GM13977 (cell line): ENCODE measurements around the gene UGT1A4.
"Not testable (repeated sequence)": the region's sequence is repeated elsewhere in the genome, so short reads cannot be mapped to it uniquely, and the experiment has no call there.

Experiments used
- DNase-seq: peaks from one replicate; pipeline ENCODE4 v3.0.0; 2012; ENCODE audit warnings: low spot score
- in situ Hi-C: fragments of 300-500 bp; cut with MboI; formaldehyde crosslinking; loops from one replicate; pipeline ENCODE4 v1.12.0; 2022; ENCODE audit warnings: low sequenced_read_pairs, low pct_unique_long_range_greater_than_20kb, mixed read lengths, inconsistent platforms; ENCODE audit not compliant: unreplicated experiment
- TF ChIP-seq, protein P1 (sequence below): IDR thresholded peaks from 2 replicates; pipeline ENCODE4 v1.5.1; 2012; ENCODE audit warnings: mild to moderate bottlenecking, control low read depth; ENCODE audit not compliant: insufficient read depth; ENCODE audit errors: extremely low read depth, missing control alignments

UGT1A4 gene

DNA sequence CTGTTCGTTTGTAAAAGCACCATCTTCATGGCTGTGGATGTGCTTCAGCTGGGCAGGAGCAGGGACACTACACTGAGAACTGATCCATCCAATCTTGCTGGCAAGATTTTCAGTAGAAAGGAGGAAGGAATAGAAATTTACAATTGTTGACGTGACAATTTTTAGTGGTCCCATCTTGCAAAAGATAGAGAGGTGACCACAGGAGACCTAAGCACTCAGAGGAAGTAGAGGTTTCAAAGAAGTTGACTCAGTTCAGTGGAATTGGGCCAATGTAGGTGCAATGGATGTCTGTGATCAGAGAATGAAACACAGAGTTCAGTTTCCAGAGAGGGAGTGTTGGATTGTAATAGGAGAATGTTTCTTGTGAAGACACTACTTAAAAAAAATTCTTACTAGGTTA lies 4.4 kb upstream of the UGT1A4 start:
- in situ Hi-C loops, result loop anchor here (25.0 kb wide), 1 partner anchor 227 kb away; no protein-coding TSS in a partner anchor
- TF ChIP-seq, protein P1, sequence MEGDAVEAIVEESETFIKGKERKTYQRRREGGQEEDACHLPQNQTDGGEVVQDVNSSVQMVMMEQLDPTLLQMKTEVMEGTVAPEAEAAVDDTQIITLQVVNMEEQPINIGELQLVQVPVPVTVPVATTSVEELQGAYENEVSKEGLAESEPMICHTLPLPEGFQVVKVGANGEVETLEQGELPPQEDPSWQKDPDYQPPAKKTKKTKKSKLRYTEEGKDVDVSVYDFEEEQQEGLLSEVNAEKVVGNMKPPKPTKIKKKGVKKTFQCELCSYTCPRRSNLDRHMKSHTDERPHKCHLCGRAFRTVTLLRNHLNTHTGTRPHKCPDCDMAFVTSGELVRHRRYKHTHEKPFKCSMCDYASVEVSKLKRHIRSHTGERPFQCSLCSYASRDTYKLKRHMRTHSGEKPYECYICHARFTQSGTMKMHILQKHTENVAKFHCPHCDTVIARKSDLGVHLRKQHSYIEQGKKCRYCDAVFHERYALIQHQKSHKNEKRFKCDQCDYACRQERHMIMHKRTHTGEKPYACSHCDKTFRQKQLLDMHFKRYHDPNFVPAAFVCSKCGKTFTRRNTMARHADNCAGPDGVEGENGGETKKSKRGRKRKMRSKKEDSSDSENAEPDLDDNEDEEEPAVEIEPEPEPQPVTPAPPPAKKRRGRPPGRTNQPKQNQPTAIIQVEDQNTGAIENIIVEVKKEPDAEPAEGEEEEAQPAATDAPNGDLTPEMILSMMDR, result no peak
- no peak for DNase-seq

DNA sequence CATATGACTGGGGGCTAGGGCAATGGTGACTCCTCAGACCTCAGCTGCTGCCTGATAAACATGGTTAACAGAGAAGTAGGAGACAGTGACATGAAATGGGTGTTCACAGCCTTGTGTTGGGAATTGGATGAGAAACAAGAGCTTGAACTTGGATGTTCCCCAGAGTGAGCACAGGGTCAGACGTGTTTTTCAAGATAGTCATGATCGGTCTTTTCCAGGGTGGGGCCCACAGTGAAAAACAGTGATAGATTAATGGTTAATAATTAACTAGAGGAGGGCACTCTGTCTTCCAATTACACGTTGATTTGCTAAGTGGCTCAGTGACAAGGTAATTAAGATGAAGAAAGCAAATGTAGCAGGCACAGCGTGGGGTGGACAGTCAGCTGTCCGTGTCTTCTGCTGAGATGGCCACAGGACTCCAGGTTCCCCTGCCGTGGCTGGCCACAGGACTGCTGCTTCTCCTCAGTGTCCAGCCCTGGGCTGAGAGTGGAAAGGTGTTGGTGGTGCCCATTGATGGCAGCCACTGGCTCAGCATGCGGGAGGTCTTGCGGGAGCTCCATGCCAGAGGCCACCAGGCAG lies 10.3 kb downstream of the UGT1A4 start, which contains the start of gene UGT1A3:
UGT1A3 (plus strand) TSS at position 320 of the 579 bp plus-strand sequence; CDS start at position 405, 85 bp downstream.
- in situ Hi-C loops, result no loop called here
- TF ChIP-seq, protein P1, result no peak
- no peak for DNase-seq

DNA sequence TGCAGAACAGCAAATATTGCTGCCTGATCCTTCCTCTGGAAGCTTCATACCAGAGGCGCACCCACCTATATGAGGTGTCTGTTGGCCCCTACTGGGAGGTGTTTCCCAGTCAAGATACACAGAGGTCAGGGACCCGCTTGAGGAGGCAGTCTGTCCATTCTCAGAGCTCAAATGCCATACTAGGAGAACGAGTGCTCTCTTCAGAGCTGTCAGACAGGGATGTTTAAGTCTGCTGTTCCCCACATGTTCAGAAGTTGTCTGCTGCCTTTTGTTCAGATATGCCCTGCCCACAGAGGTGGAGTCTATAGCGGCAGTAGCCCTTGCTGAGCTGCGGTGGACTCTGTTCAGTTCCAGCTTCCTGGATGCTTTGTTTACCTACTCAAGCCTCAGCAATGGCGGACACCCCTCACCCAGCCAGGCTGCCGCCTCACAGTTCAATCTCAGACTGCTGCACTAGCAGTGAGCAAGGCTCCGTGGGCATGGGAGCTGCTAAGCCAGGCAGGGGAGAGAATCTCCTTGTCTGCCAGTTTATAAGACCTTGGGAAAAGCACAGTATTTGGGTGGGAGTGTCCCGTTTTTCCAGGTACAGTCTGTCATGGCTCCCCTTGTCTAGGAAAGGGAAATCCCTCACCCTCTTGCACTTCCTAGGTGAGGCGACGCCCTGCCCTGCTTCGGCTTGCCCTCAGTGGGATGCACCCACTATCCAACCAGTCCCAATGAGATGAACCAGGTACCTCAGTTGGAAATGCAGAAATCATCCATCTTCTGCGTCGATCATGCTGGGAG lies 18.5 kb downstream of the UGT1A4 start:
- in situ Hi-C loops, DNase-seq: not testable (repeated sequence)

DNA sequence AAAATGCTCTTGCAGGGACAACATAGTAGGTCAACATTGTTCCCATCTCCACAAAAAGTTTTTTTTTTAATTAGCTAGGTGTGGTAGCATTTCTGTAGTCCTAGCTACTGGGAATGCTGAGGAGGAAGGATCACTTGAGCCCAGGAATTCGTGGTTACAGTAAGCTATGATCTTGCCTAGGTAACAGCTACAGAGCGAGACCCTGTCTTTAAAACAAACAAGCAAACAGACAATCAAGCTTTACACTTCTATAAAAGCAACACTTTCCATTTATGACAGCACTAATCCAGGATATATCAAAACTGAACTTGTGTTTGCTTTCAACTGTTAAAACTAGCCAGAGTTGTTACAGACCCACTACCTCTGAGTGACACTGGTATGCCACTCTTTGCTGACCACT lies 22.3 kb downstream of the UGT1A4 start:
- DNase-seq, result no peak
- in situ Hi-C loops, result no loop called here
- TF ChIP-seq, protein P1, result no peak

DNA sequence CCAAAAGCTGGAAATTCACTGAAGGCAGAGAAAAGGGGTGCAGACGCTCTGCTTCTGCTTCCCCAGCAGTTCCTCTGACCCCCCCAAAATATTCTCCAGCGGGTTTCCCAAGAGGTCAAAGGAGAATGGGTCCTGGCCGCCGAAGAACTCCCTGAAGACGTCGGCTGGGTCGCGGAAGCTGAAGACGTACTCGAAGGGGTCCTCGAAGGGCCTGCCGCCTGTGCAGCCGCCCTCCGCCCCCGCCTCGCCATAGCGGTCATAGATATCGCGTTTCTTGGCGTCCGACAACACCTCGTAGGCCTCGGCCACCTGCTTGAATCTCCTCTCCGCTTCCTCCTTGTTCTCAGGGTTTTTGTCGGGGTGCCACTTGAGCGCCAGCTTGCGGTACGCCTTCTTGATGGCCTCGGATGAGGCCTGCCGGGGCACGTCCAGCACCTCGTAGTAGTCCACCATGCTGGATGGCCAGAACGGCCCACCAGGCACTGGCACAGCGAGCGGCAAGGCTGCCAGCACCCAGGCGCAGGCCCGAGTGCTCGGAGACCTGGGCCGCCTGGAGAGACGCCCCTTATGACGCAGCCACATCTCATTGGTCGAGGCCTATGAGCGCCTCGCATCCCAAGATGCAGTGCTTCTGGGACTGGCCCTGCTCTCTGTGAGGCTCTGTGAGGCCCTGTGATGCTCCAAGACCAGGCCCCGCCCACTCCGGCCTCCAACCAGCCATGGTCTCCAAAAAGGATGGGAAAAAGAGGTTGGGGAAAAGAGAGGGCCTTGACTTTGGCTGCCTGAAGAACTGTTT lies 25.1 kb downstream of the UGT1A4 start:
- no peak for DNase-seq
- TF ChIP-seq, protein P1, result no peak
- in situ Hi-C loops, result no loop called here

DNA sequence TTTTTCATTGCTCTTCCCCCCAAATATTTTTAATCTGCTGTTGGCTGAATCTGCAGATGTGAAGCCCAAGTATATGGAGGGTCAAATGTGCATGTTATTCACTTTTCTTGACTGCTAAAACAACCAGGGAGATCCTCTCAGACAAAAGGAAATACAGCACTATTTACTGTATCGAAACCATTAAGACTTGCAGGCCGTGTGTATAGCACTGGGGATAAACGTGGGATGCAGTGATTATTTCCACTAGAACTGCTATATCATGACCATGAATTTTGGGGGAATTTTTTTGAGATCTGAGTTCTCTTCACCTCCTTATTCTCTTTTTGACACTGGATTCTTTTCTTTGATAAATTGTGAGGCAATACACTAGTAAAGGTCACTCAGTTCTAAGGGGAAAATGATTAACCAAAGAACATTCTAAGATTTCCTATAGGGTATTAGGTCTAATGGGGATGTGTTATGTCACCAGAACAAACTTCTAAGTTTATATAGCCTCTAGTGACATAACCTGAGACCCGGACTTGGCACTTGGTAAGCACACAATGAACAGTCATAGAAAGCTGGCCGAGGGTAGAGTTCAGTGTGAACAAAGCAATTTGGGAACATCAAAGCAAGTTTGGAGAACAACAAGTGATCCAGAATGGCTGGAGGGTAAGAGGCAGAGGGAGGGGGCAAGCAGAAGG lies 26.7 kb downstream of the UGT1A4 start:
- DNase-seq, result no peak
- TF ChIP-seq, protein P1, result no peak
- in situ Hi-C loops, result no loop called here

DNA sequence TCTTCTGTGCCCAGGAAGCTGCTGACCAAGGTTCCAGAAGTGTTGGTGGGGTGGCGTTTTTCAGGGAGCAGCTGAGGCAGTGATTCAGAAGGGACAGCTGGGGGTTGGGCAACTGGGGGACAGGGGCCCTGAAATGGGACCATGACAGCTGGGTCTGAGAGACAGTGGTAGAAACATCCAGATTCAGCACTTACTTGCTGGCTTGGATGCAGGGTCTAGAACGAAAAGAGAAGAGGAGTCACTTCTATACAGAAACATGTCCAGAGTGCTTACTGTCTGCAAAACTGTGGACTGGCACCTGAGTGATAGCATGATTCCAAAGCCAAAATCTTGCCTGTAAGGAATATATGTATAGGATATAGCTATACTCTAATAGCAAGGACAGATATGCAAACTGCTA lies 27.3 kb downstream of the UGT1A4 start:
- not testable (repeated sequence) for DNase-seq

More for the DNA sequence above, 27.3 kb downstream of the UGT1A4 start:
- in situ Hi-C loops, result not testable (repeated sequence)
